SHP77 treated with DMSO at 0.1 percent for 48 hours (cell line): ENCODE measurements around the gene STAMBP.
"Not testable (repeated sequence)": the region's sequence is repeated elsewhere in the genome, so short reads cannot be mapped to it uniquely, and the experiment has no call there.

ENCODE experiments used
- DNase-seq: peaks from one replicate; lab custom pipeline; 2025; lab: John Stamatoyannopoulos, UW

The STAMBP gene

GRCh38 chr2:73828818-73829570, at the start of gene STAMBP:
STAMBP (plus strand) TSS chr2:73828961; CDS start chr2:73830857, 1,896 bp downstream.
- DNase-seq, result peak; percentile 79

GRCh38 chr2:73779467-73780236, 49.1 kb upstream of the STAMBP start, which contains the start of gene DUSP11:
DUSP11 (minus strand) TSS chr2:73780103; CDS start chr2:73779974, 129 bp downstream.
- DNase-seq, result peak; percentile 86

- DNase-seq, result no peak
Measured at GRCh38 chr2:73780237-73780582, 48.6 kb upstream of the STAMBP start.

GRCh38 chr2:73783402-73783801, 45.4 kb upstream of the STAMBP start:
- not testable (repeated sequence) for DNase-seq

- DNase-seq, result not testable (repeated sequence)
Measured at GRCh38 chr2:73783883-73784282, 44.9 kb upstream of the STAMBP start, which contains the start of gene C2orf78. C2orf78 (plus strand) TSS chr2:73784183; CDS start chr2:73784310, 127 bp downstream.

GRCh38 chr2:73811878-73812277, 16.9 kb upstream of the STAMBP start:
- DNase-seq, result no peak

- no peak for DNase-seq
Measured at GRCh38 chr2:73812635-73813034, 16.1 kb upstream of the STAMBP start.

GRCh38 chr2:73818296-73818695, 10.5 kb upstream of the STAMBP start:
- no peak for DNase-seq

GRCh38 chr2:73821227-73821626, 7.5 kb upstream of the STAMBP start:
- no peak for DNase-seq

- DNase-seq, result no peak
Measured at GRCh38 chr2:73821669-73822068, 7.1 kb upstream of the STAMBP start.

GRCh38 chr2:73822276-73822675, 6.5 kb upstream of the STAMBP start:
- DNase-seq, result no peak

GRCh38 chr2:73822991-73823390, 5.8 kb upstream of the STAMBP start:
- DNase-seq, result no peak

GRCh38 chr2:73823416-73823815, 5.3 kb upstream of the STAMBP start:
- no peak for DNase-seq

- DNase-seq, result peak; percentile 43
Measured at GRCh38 chr2:73823916-73824523, 4.7 kb upstream of the STAMBP start.

- no peak for DNase-seq
Measured at GRCh38 chr2:73825408-73825807, 3.4 kb upstream of the STAMBP start.

- DNase-seq, result peak; percentile 30
Measured at GRCh38 chr2:73827018-73827417, 1.7 kb upstream of the STAMBP start.

GRCh38 chr2:73827660-73828388, 937 bp upstream of the STAMBP start:
- no peak for DNase-seq

GRCh38 chr2:73828389-73828817, 358 bp upstream of the STAMBP start:
- no peak for DNase-seq

GRCh38 chr2:73830871-73831401, 2.2 kb downstream of the STAMBP start:
- DNase-seq, result no peak

GRCh38 chr2:73832930-73833329, 4.2 kb downstream of the STAMBP start:
- DNase-seq, result no peak

GRCh38 chr2:73836141-73836943, 7.6 kb downstream of the STAMBP start:
- no peak for DNase-seq
